NCI-H2227 (cell line): ENCODE results near the gene OGT.
"Not testable (repeated sequence)": the region's sequence is repeated elsewhere in the genome, so short reads cannot be mapped to it uniquely, and the experiment has no call there.

Experiments used
- DNase-seq: peaks from one replicate; lab custom pipeline; 2025; ENCODE audit not compliant: unreplicated experiment; lab: John Stamatoyannopoulos, UW

Gene OGT

DNA sequence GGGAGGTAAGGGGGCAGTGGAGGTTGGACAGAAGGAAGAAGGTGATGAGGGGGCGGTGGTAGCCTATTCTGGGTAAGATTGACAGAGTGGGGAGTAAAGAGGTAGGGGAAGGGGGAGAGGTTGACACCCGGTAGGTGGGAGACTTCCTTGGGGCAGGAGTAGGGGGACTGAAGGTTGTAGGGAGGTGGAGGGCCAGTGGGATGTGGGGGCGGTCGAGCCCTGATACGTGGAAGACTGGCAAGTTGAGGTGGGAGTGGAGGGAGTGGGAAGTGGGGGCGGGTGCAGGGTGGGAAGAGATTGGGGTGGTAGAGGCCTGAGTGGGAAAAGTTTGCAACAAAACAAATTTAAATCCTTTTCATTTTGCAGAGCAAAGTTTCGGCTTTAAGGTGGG lies 47.1 kb downstream of the OGT start:
- no peak for DNase-seq

DNA sequence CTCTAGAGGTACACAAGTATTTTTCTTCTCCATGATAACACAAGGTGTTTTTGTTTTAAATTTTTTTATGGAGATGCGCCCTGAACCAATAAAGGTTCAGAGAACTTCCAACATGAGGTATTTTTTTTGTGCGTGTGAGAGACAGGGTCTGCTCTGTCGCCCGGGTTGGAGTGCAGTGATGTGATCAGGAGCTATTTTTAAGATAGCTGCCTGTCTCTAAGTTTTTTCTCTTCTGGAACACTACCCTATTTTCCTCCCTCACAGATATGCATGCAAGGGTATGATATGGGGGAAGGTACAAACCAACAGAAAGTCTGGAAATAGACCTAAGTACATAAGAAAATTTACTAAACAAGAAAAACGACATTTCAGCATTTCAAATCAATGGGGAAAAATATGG lies 48.3 kb downstream of the OGT start:
- DNase-seq = no peak

DNA sequence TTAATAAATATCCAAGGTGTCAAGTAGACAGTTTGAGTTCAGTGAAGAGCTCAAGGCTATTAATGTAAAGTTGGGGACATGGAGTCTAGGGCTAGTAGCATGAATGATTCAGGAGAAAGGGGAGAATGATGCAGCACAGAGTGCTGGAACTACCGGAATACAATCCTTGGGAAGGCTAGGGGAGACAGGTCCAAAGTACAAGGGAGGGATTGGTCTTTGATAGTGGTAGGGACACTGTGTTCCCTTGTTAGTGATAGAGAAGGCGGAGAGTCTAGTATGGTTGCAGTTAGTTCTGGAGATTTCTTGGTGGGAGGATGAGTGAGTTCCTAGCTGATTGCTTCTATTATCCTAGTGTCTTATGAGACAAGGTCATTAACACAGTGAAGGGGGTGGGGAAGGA lies 54.0 kb downstream of the OGT start:
- DNase-seq = no peak

DNA sequence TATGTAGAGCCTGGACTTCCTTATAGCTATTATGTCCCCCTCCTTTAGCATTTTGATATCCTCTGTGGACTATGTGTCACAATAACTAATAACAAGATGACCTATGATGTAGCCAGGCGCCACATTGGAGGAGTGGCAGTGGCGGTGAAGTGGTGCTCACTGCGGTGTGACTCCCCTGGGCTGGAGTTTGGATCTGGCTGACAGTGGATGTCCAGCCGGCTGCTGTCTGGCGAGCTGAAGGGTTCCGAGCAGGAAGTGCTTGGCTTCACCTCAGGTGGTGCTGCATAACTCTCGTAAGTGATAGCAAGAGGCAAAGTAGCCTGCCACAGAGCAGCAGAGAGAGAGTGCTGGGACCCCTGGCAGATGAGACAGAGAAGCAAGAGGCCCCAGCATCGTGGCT lies 60.3 kb downstream of the OGT start:
- DNase-seq = not testable (repeated sequence)

DNA sequence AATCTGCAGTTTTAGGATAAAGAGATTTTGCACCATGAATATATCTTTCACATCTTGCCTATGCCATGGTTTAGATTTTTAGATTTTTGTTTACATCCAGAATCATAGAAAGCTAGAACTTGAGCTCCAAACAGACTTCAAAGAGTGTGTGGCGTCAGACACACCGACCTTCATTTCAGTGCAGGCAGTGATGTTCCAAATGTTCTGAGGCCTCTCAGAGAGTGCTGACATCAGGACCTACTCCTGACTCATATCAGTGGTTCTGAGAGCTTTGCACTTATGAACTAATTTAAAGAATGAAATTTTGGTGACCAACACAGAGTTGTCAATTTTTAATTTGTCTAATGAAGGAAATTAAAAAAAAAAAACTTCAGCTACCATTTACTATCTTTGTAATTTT lies 67.1 kb downstream of the OGT start:
- no peak for DNase-seq

DNA sequence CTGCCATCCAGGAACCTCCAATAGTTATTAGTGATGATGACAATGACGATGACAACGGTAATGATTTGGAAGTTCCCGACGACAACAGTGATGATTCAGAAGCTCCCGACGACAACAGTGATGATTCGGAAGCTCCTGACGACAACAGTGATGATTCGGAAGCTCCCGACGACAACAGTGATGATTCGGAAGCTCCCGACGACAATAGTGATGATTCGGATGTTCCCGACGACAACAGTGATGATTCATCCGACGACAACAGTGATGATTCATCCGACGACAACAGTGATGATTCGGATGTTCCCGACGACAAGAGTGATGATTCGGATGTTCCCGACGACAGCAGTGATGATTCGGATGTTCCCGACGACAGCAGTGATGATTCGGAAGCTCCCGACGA lies 70.7 kb downstream of the OGT start:
- DNase-seq = no peak

DNA sequence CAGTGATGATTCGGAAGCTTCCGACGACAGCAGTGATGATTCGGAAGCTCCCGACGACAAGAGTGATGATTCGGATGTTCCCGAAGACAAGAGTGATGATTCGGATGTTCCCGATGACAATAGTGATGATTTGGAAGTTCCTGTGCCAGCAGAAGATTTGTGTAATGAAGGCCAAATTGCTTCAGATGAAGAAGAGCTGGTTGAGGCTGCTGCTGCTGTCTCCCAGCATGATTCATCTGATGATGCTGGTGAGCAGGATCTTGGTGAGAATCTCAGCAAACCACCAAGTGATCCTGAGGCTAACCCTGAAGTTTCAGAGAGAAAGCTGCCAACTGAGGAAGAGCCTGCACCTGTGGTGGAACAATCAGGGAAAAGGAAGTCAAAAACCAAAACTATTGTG lies 71.2 kb downstream of the OGT start:
- DNase-seq = no peak

DNA sequence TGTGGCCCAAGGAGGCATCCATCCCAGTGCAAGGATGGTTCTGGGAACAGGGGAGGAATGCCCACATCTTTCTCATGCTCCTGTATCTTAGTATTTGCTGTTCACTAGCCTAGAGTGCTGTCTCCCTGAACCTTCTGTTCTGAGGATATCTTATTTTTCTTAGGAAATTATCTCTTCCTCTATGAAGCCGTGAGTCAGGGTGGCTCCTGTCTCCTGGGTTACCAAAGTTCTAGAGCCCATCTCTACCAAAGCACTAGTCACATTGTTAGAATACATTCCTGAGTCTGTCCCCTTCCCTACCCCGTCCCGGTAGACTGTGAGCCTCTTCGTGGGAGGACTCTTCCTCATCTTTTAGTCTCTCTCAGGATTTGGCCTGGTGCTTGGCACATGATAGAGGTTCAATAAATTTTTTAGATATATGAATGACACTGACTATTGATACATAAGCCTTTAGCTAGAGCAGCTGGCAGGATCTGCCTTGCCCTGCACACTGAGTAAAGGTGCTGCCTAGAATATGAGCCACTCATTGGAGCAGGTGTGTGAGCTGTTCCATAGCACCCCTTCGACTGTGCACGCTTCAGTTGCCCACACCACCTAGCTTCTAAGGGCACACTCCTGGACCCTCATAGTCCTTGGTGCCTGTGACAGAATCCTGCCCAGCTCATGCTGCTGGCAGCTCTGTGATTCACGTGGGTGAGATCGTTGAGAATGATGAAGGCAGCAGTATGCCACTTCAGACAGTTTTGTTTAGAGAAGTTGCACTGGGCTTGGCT lies 72.1 kb downstream of the OGT start:
- DNase-seq = no peak

DNA sequence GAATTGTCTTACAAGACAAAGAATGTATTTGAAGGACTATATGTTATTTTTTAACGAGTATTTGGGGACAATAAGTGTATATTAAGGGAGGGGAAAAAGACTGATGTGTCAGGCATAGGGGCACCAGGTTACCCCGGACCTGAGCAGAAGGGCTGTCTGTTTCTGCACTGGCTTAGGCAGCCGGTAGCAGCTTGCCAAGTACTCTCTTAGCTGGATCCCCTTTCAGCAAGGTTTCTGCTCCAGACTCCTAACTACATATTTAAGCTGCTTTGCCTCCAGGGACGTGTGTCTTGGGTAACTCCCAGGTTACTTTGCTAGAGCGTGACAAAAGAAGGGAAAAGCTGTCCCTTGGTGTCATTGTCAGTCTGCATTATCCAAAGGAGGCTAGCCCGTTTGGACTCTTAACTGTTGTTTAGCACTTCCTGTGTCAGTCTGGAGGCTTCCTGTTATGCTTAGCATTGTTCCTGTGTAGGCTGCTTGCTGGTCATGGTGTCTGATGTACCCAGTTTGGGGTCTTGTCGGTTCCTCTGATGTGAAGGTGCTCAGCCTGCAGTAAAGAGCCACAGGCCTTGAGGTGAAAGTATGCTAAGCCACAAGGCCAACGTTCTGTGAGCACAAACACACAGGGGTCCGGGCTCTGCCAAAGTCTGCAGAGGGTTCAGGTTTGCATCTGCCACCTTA lies 73.8 kb downstream of the OGT start:
- no peak for DNase-seq

DNA sequence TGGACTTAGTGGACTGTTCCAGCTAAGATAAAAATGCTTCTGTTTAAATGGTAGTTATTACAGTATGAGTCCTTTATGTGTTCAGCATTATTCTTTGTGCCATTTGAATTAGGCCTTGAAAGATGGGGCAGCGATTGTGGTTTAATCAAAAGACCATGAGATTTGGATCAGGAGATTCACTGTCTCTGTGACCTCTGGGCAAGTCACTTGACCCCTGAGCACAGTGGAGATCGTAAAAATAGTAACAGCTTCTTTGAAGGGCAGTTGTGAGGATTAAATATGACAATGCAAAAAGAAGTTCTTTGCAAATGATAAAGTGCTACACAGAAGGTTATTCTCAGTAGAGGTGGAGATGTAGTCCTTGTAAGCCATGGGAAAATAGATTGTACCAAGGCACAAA lies 74.6 kb downstream of the OGT start:
- no peak for DNase-seq

DNA sequence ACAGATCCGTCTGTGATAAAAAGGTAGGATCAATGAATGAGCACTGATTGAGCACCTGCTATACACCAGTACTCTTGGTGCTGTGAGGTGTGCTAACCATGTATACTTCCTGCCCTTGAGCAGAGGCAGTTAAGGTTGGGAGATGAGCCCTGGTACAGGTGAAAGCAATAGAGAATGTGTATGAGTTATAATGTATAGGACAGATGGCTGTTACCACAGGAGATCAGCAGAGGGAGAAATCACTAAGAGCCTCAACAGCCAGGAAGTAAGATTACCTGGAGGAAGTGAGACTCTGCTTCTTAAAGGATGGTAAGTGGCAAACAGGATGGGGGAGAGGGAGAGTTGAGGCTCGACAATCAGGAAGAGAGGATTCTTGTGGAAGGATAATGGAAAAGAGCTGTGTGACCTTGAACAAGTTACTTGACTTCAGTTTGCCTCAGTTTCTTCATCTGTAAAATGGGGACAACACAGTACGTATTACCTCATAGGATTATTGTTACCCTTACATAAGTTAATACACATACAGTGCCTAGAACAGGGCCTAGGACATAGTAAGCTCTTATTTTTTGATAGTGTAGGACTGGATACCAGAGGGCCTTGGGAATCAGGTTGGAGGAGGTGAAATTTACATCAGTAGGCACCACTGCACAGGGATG lies 76.3 kb downstream of the OGT start:
- no peak for DNase-seq

DNA sequence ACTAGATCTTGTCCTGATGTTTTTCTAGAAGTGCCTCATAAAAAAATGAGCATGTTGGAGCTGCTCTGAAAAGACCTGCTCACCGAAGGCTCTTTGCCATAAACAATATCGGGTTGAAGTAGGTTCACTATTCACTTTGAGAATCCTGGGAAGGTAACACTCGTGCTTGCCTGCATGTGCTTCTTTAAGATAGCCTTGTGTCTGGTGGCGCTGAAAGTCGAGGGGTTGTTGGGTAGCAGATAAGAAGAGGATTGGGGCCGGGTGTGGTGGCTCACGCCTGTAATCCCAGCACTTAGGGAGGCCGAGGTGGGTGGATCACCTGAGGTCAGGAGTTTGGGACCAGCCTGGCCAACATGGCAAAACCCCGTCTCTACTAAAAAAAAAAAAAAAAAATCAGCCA lies 78.8 kb downstream of the OGT start:
- not testable (repeated sequence) for DNase-seq

DNA sequence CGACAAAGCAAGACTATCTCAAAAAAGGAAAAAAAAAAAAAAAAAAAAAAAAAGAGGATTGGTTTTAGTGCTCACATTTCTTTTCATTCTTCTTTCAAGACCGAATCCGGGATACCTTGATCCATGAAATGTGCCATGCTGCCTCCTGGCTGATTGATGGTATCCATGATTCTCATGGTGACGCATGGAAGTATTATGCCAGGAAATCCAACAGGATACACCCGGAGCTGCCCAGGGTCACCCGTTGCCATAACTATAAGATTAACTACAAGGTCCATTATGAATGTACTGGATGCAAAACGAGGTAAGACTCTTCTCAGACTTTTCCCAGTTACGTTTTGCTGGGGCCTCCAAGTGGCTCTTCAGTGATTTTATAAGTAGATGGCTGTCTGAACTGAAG lies 79.4 kb downstream of the OGT start:
- no peak for DNase-seq

DNA sequence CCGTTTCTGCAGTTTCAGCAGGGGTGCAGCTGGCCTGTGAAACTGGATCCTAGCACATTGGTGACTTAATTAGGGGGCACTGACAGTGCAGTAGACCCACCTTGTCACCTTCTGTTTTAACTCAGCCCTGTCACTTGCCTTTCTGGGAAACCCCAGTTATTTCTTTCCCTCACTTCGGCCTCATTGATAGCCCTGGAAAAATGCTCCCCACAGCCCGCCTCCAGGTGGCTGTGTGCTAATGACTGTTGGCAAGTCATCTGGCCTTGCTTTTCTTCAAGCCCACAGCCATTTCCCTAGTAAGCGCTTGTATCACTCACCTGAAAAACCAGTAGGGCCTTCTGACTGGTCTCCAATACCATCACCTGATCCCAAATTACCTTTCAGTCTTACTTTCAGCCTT lies 82.2 kb downstream of the OGT start:
- no peak for DNase-seq

DNA sequence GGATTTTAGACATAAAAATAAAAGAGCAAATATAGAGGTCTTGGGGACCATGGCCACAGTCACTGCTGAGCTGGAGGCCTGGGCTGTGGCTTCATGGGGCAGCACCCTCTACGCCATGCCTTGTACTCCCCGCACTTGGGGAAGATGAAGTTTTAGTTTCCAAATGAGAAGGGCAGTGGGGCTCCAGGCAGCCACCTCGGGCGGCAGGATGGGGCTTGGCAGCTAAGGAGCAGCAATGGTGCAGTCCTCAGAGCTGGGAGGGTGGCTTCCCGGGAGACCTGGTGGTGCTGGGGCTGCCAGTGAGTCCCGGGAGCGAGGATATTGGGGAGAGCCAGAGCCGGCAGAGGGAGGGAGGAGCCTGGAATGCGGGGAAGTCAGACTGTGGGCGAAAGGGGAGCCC lies 83.0 kb downstream of the OGT start:
- DNase-seq = no peak

DNA sequence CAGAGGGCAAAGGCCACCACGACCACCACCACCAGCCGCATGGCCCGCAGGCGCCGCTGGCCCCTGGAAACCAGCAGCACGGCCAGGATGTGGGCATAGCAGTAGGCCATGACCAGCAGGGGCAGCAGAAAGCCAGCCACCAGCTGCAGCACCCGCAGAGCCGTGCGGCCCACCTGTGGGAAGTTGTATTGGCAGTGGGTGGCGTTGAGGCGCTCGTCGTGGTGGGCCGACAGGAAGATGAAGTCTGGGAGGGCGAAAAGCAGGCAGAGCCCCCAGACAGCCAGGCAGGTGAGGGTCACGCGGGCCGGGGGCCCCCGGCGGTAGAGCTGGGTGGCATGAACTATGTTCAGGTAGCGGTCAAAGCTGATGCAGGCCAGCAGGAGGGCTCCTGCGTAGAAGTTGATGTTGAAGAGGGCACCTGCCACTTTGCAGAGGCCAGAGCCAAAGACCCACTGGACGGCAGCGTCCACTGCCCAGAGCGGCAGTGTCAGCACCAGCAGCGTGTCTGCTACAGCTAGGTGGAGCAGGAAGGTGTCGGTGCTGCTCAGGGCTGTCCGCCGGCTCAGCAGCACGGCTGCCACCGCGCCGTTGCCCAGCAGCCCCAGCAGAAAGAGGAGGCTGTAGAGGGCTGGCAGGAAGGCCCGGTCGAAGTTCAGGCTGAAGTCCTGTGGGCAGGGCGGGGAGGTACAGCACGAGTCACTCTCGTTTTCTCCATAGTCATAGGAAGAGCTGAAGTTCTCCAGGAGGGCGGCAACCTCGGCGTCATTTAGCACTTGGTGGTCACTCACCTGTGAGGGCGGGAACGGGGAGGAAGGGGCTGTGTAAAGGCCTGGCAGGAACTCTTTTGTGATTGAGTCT lies 84.0 kb downstream of the OGT start:
- no peak for DNase-seq

DNA sequence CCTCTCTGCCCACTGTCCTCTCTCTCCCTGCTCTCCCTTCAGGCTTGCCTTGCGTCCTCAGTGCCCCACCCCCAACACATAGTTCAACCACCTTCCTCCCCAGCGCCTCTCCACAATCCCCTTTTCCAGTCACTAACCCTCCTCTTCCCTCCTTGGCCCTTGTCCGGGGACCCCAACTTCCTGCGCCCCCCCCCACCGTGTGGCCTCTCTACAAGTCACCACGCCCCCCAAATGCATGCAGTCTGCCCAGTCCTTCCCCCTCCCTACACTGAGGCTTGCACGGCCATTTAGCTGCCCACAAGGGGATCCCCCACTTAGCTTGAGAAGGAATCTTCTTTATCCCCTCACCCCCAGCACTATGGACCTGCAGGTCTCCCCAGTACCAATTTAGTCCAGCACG lies 84.8 kb downstream of the OGT start:
- no peak for DNase-seq

DNA sequence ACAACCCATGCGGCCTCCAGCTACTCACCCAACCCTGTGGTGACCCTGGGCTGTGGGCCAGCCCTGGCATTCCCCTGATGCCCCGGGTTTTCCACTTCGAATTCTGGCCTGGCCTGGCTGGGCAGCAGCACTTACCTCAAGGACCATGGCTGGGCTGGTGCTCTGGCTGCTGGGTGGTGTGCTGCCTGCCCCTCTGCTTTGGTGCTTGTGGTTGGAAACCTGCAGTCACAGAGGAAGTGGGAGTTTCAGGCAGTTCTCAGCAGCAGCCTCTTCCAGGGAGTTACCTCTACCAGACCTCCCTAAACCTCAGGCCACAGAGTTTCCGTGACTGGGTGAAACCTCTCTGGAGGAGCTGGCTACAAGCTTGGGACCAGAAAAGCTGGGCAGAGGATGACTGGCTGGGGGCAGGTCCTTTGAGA lies 85.4 kb downstream of the OGT start, which contains the start of gene CXCR3:
Gene CXCR3 (minus strand): TSS at position 209 of the 419 bp plus-strand sequence. CDS start 62 bp downstream, at position 147.
- no peak for DNase-seq

DNA sequence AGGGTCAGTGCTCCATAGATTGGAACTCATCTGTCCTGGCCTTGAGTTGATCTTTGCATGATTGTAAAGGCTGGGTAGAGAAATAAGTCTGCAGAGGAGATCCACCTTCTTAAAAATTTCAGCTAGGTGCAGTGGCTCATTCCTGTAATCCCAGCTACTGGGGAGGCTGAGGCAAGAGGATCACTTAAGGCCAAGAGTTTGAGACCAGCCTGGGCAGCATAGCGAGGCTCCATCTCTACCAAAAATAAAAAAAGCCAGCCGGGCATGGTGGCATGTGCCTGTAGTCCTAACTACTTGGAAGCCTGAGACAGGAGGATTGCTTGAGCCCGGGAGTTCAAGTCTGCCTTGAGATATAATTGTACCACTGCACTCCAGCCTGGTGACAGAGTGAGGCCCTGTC lies 85.9 kb downstream of the OGT start:
- no peak for DNase-seq

DNA sequence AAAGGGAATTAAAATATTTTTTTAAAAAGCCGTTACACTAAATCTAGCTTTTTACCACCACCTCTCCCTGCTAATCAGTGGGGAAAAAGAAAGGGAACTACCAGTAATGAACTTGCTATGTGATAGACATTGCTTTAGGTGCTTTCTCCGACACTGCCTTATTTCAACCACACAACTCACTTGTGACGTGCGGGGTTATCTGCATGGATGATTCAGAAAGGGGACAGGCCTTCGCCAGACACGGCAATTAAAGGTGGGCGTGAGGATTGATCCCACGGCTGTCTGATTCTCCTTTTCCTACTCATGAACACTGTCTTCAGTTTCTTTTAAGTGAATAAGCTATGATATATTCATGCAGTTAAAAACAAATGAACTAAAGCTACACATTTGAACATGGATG lies 86.3 kb downstream of the OGT start:
- DNase-seq = no peak

DNA sequence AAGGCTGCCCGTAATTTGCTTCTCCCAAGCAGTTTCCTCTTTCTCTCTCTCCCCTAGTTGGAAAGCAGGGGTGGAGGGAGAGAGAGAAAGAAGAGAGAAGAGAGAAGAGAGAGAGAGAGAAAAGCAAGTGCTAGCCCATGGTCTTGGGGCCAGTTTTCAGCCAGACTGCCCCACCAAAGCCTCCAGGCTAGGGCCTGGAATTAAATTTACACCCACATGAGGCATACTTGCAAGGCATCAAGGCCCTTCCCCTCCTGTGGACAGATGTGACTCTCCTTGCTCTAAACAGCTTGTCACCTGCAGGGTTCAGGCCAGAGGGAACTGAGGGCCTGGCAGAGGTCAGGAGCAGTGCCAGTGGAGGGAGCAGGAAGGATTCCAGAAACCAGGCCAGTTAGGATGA lies 87.1 kb downstream of the OGT start:
- no peak for DNase-seq
